GM12878 (cell line): ENCODE results near the gene COX19. TPM values are rescaled to one million over a fixed set of nuclear protein-coding genes. Genes with fewer than 3 reads are reported as not detected.

ENCODE experiments used
- ATAC-seq: fragments of 200-7000 bp; cut with Tn5 transposase; 3 replicates; pipeline ENCODE4 v1.9.1; 2020; ENCODE audit warnings: mild to moderate bottlenecking, moderate library complexity
- BruUV-seq: library from RNA; stranded (reverse); fragments of 400-500 nt; replicated peaks from 2 replicates; lab custom pipeline; 2021; lab: Mats Ljungman, UMichigan
- CTCF ChIA-PET: fragments of 300-600 bp; sonication (Branson Sonifier 250); formaldehyde crosslinking; extraction: SDS; loops from one replicate; lab custom pipeline; 2021; ENCODE audit warnings: inconsistent platforms; lab: Yijun Ruan, JAX
- POLR2A ChIA-PET: fragments of 350-600 bp; formaldehyde crosslinking; extraction: SDS; loops from one replicate; lab custom pipeline; 2021; ENCODE audit warnings: inconsistent platforms; lab: Charles Lee
- RAD21 ChIA-PET: fragments of 300-600 bp; sonication (Branson Sonifier 250); formaldehyde crosslinking; loops from one replicate; lab custom pipeline; 2023; ENCODE audit warnings: antibody characterized with exemption; ENCODE audit not compliant: unreplicated experiment; lab: Charles Lee
- SMC1A ChIA-PET: fragments of 300-600 bp; sonication (Branson Sonifier 250); formaldehyde crosslinking; loops from one replicate; lab custom pipeline; 2023; ENCODE audit not compliant: unreplicated experiment, uncharacterized antibody; lab: Charles Lee
- DNase-seq: peaks from one replicate; pipeline ENCODE4 v3.0.0-alpha.2; 2011; ENCODE audit warnings: low read depth, low spot score
- FAIRE-seq: peaks from 3 replicates; lab custom pipeline; 2011; peaks lifted over from hg19 to GRCh38; lab: Jason Lieb, UNC
- H2AFZ ChIP-seq: 2 replicates; pipeline ENCODE4 v1.6.0; 2011; ENCODE audit warnings: low read depth, low read length, control low read depth; ENCODE audit not compliant: control insufficient read depth
- H3K27ac ChIP-seq: 2 replicates; pipeline ENCODE4 v1.5.1; 2011; ENCODE audit warnings: control low read depth; ENCODE audit not compliant: control insufficient read depth, insufficient read depth
- H3K27me3 ChIP-seq, 2 experiments: replicated peaks in 1 of 2; 2 replicates each; pipeline versions ENCODE4 v1.6.0 to v1.6.1; 2011; ENCODE audit warnings: low read length in 1 of 2; ENCODE audit not compliant: control insufficient read depth in 2 of 2, insufficient read depth in 2 of 2
- H3K36me3 ChIP-seq, 2 experiments: 2 replicates each; pipeline ENCODE4 v1.5.1; 2011; ENCODE audit warnings: low read length in 1 of 2; ENCODE audit not compliant: control insufficient read depth in 2 of 2, insufficient read depth in 2 of 2
- H3K4me1 ChIP-seq: 2 replicates; pipeline ENCODE4 v1.6.1; 2011; ENCODE audit warnings: mild to moderate bottlenecking, low read length, moderate library complexity, mixed read lengths; ENCODE audit not compliant: control insufficient read depth, insufficient read depth
- H3K4me2 ChIP-seq: 2 replicates; pipeline ENCODE4 v1.6.0; 2011; ENCODE audit warnings: control low read depth; ENCODE audit not compliant: control insufficient read depth, insufficient read depth
- H3K4me3 ChIP-seq: fragments of 200-600 bp; sonication (generic); 2 replicates; pipeline ENCODE4 v1.5.1; 2016
- H3K79me2 ChIP-seq: 2 replicates; pipeline ENCODE4 v1.6.0; 2011; ENCODE audit warnings: low read length; ENCODE audit not compliant: control insufficient read depth, insufficient read depth
- H3K9ac ChIP-seq: 2 replicates; pipeline ENCODE4 v1.8.0; 2011; ENCODE audit warnings: low read length, control low read depth, mixed read lengths; ENCODE audit not compliant: control insufficient read depth, insufficient read depth
- H3K9me3 ChIP-seq: replicated peaks from 3 replicates; pipeline ENCODE4 v1.5.1; 2011; ENCODE audit warnings: mild to moderate bottlenecking, low read length; ENCODE audit not compliant: control insufficient read depth, insufficient read depth
- H4K20me1 ChIP-seq: 2 replicates; pipeline ENCODE4 v1.6.0; 2011; ENCODE audit not compliant: control insufficient read depth, insufficient read depth
- MEF2A ChIP-seq: IDR thresholded peaks from 2 replicates; pipeline ENCODE4 v1.6.1; 2011; ENCODE audit warnings: low read depth, mild to moderate bottlenecking, low read length, moderate library complexity; ENCODE audit not compliant: insufficient read depth
- RELB ChIP-seq: fragments of 450-650 bp; IDR thresholded peaks from 2 replicates; pipeline ENCODE4 v1.6.1; 2017; ENCODE audit warnings: low read depth, mild to moderate bottlenecking, moderate library complexity
- STAT3 ChIP-seq: IDR thresholded peaks from 2 replicates; pipeline ENCODE4 v1.6.1; 2011; ENCODE audit warnings: low read depth, low read length, improper control_type of control experiment
- TAF1 ChIP-seq: IDR thresholded peaks from 2 replicates; pipeline ENCODE4 v1.6.1; 2011; ENCODE audit warnings: mild to moderate bottlenecking, low read depth, low read length, borderline replicate concordance
- TCF3 ChIP-seq: IDR thresholded peaks from 2 replicates; pipeline ENCODE4 v1.6.1; 2012; ENCODE audit warnings: low read depth, mild to moderate bottlenecking, low read length, borderline replicate concordance; ENCODE audit not compliant: insufficient read depth
- ZNF384 ChIP-seq: IDR thresholded peaks from 2 replicates; pipeline ENCODE4 v1.6.1; 2012; ENCODE audit warnings: low read depth, mild to moderate bottlenecking, low read length, improper control_type of control experiment, borderline replicate concordance
- WGBS: methylation state at CpG from one replicate; pipeline ENCODE4 v1.1.6; 2016; ENCODE audit warnings: low lambda C conversion rate; ENCODE audit not compliant: insufficient replicate concordance, insufficient coverage; ENCODE audit errors: missing lambda C conversion rate; 5-methylcytosine and 5-hydroxymethylcytosine counted together
- in situ Hi-C: fragments of 300-500 bp; cut with MboI; formaldehyde crosslinking; loops from 9 replicates; pipeline ENCODE4 v1.14.3; 2018; ENCODE audit warnings: mixed read lengths
- intact Hi-C: fragments of 100-400 bp; cut with micrococcal nuclease; formaldehyde crosslinking; loops from one replicate; pipeline ENCODE4 v1.14.2; 2022; ENCODE audit not compliant: unreplicated experiment
- polyA plus RNA-seq, 11 experiments: library from polyadenylated mRNA; depleted of rRNA in 4 of 11; unstranded in 6 of 11; stranded (reverse) in 5 of 11; fragments of >200 nt; fragmentation: Nextera tagmentation in 4 of 11; fragmentation: Illumina TruSeq in 1 of 11; extraction: Ambion mirVana in 4 of 11; extraction: Trizol in 1 of 11; gene quantifications; 1 replicate in 1 of 11; 2 replicates in 10 of 11; pipeline versions ENCODE4 v1.2.1 to v1.2.3, GENCODE V29; 2011 to 2016; ENCODE audit warnings: inconsistent platforms in 2 of 11, missing spikeins in 2 of 11, low read depth in 1 of 11
- total RNA-seq, 4 experiments: library from RNA; depleted of rRNA in 3 of 4; stranded (reverse); fragments of >200 nt in 3 of 4; fragmentation: Illumina TruSeq in 1 of 4; extraction: Trizol in 1 of 4; gene quantifications; 2 replicates each; pipeline versions ENCODE4 v1.2.1 to v1.2.3, GENCODE V29; 2013 to 2021

COX19 gene
- total and polyA plus RNA-seq, 10 of the 15 experiments (the other 5 are each of a cell fraction or from before 2014, with no cell fraction given) = 3.7 to 17.9 (median 10.8) TPM

GRCh38 chr7:920351-921070, 54.8 kb downstream of the COX19 start:
- CTCF ChIA-PET = interaction anchor here (1.1 kb wide), 1 partner anchor 73 kb away, joined by 4 read pairs; no protein-coding TSS in a partner anchor
- H3K79me2 ChIP-seq = peaks cover 11% of the 10 kb centered on the region
- TF ChIP-seq STAT3 (no peak), TCF3 (0 out of 2 replicates have a peak, but pooled peaks have one; percentile 9), RELB (no peak)
- TF ChIP-seq, all 136 proteins: peak for 1
- BruUV-seq = no TSS peak
- FAIRE-seq (no peak), DNase-seq (no peak), ATAC-seq (no peak)
- ChIA-PET POLR2A (no interaction called here), RAD21 (interaction anchor here (1.0 kb wide), 1 partner anchor 10 kb away, joined by 7 read pairs; no protein-coding TSS in a partner anchor), SMC1A (interaction anchor here (1.1 kb wide), 1 partner anchor 11 kb away, joined by 5 read pairs; no protein-coding TSS in a partner anchor)
- Histone ChIP-seq H3K9me3 (no peaks in the 10 kb centered on the region), H3K4me3 (no peak overlapping the region), H3K27me3 (no peaks in the 10 kb centered on the region), H3K36me3 (peaks cover 0 to 6% of the 10 kb centered on the region in 2 experiments; a peak in 3 of 4 replicates), H3K27ac (0 out of 2 replicates have a peak overlapping the region, but pooled peaks have one; percentile 10), H4K20me1 (no peaks in the 10 kb centered on the region), H3K4me2 (peak overlapping the region; percentile 17; the same call in 1 of the 2 replicates), H3K9ac (no peak overlapping the region), H2AFZ (no peak overlapping the region), H3K4me1 (peaks cover 37% of the 10 kb centered on the region)
- WGBS = 62% methylated on average over 35 of the region's 40 CpGs
- in situ Hi-C loops (no loop called here), intact Hi-C loops (no loop called here)

- H2AFZ ChIP-seq = no peak overlapping the region
- no peak overlapping the region for H3K9ac ChIP-seq
- H3K4me3 ChIP-seq = no peak overlapping the region
- ChIA-PET RAD21 (no interaction called here), SMC1A (no interaction called here), CTCF (no interaction called here), POLR2A (no interaction called here)
- H3K27me3 ChIP-seq = no peaks in the 10 kb centered on the region
- H3K9me3 ChIP-seq = no peaks in the 10 kb centered on the region
- peaks cover 11% of the 10 kb centered on the region for H3K79me2 ChIP-seq
- H3K4me1 ChIP-seq = peaks cover 31% of the 10 kb centered on the region
- TF ChIP-seq TAF1 (no peak), MEF2A (no peak), ZNF384 (no peak), TCF3 (no peak)
- FAIRE-seq (no peak), ATAC-seq (no peak), DNase-seq (no peak)
- intact Hi-C loops (no loop called here), in situ Hi-C loops (no loop called here)
- no peak overlapping the region for H3K4me2 ChIP-seq
- H4K20me1 ChIP-seq = no peaks in the 10 kb centered on the region
- WGBS = 89% methylated on average over 24 of the region's 26 CpGs
- BruUV-seq = no TSS peak
- peaks cover 0 to 6% of the 10 kb centered on the region in 2 experiments; a peak in 3 of 4 replicates for H3K36me3 ChIP-seq
- no peak overlapping the region for H3K27ac ChIP-seq
These were observed 55.4 kb downstream of the COX19 start for GRCh38 chr7:919924-920341.
